ENCODE measurements around the gene MAGEA6. TPM values are rescaled to one million over a fixed set of nuclear protein-coding genes. Genes with fewer than 3 reads are reported as not detected.

Gene MAGEA6
- total RNA-seq, 1 experiment from 2014 or later: 118 TPM

GRCh38 chrX:152733261-152733975 lies 36.1 kb downstream of the MAGEA6 start, which contains the start of the genes CSAG1 and MAGEA12:
CSAG1 (minus strand) TSS chrX:152733721; CDS start chrX:152732460, 1,261 bp downstream.
MAGEA12 (plus strand) TSS chrX:152733757; CDS start chrX:152736162, 2,405 bp downstream.
- DNase-seq (ENCODE audit: low read depth): peak; percentile 74

GRCh38 chrX:152725409-152725808 lies 44.1 kb downstream of the MAGEA6 start:
- no peak for DNase-seq (ENCODE audit: low read depth)

Other genes with a start within 250 kb of the MAGEA6 start
- 0.63 and 1.3 TPM in 2 replicates for gene GABRQ, start 131.8 kb downstream of the MAGEA6 start, total RNA-seq (2014; rRNA removed; shearing (Covaris generic))
- 116 and 128 TPM in 2 replicates for gene MAGEA3, start 70.9 kb downstream of the MAGEA6 start, total RNA-seq (2014; rRNA removed; shearing (Covaris generic))
- not detected in 2 replicates for gene CSAG2, start 60.4 kb downstream of the MAGEA6 start, total RNA-seq (2014; rRNA removed; shearing (Covaris generic))
- gene MAGEA2B, start 55.1 kb downstream of the MAGEA6 start, total RNA-seq (2014; rRNA removed; shearing (Covaris generic)): 45.1 and 48.6 TPM in 2 replicates
- 12.9 and 20.9 TPM in 2 replicates for gene CSAG1, start 36.0 kb downstream of the MAGEA6 start, total RNA-seq (2014; rRNA removed; shearing (Covaris generic))
- gene MAGEA12, start 35.9 kb downstream of the MAGEA6 start, total RNA-seq (2014; rRNA removed; shearing (Covaris generic)): 53.0 and 60.6 TPM in 2 replicates
- 7.7 and 14.8 TPM in 2 replicates for gene MAGEA2, start 15.8 kb downstream of the MAGEA6 start, total RNA-seq (2014; rRNA removed; shearing (Covaris generic))
- gene CSAG3, start 10.5 kb downstream of the MAGEA6 start, total RNA-seq (2014; rRNA removed; shearing (Covaris generic)): 0.21 and 2.2 TPM in 2 replicates
- gene CETN2, start 61.1 kb upstream of the MAGEA6 start, total RNA-seq (2014; rRNA removed; shearing (Covaris generic)): 38.2 and 45.0 TPM in 2 replicates
- gene NSDHL, start 61.4 kb upstream of the MAGEA6 start, total RNA-seq (2014; rRNA removed; shearing (Covaris generic)): 11.5 TPM in 2 replicates
- gene ZNF185, start 128.4 kb upstream of the MAGEA6 start, total RNA-seq (2014; rRNA removed; shearing (Covaris generic)): 3.6 and 4.0 TPM in 2 replicates
- not detected in 2 replicates for gene PNMA5, start 224.4 kb upstream of the MAGEA6 start, total RNA-seq (2014; rRNA removed; shearing (Covaris generic))